HCT116 (cell line): ENCODE data around the gene CAGE1. TPM values are rescaled to one million over a fixed set of nuclear protein-coding genes. Genes with fewer than 3 reads are reported as not detected.

Experiments used
- ATAC-seq: fragments of 200-7000 bp; cut with Tn5 transposase; 2 replicates; pipeline ENCODE4 v1.9.1; 2020; ENCODE audit warnings: mild to moderate bottlenecking, moderate library complexity
- BruUV-seq: library from RNA; stranded (reverse); fragments of 400-500 nt; replicated peaks from 2 replicates; lab custom pipeline; 2021; lab: Mats Ljungman, UMichigan
- CTCF ChIA-PET: fragments of 300-600 bp; sonication (Branson Sonifier 250); formaldehyde crosslinking; loops from one replicate; lab custom pipeline; 2021; ENCODE audit warnings: antibody characterized with exemption; lab: Charles Lee
- POLR2A ChIA-PET: fragments of 300-600, 350-600 bp; sonication (Branson Sonifier 250); formaldehyde crosslinking; loops from one replicate; lab custom pipeline; 2021; ENCODE audit warnings: antibody characterized with exemption; lab: Charles Lee
- RAD21 ChIA-PET, 2 experiments: fragments of 300-600 bp; sonication (Branson Sonifier 250); formaldehyde crosslinking; loops; one replicate each; lab custom pipeline; 2023; ENCODE audit warnings: low total read pairs in 2 of 2; ENCODE audit not compliant: uncharacterized antibody in 2 of 2, unreplicated experiment in 2 of 2, low non-redundant PET in 1 of 2; lab: Charles Lee
- DNase-seq: peaks from one replicate; pipeline ENCODE4 v3.0.0-alpha.2; 2010; ENCODE audit warnings: low read depth, low spot score
- H2AFZ ChIP-seq: fragments of 200-600 bp; shearing (Covaris generic), sonication (generic); 2 replicates; pipeline ENCODE4 v1.6.1; 2017; ENCODE audit warnings: low read depth, mixed run types, mixed read lengths, antibody characterized with exemption, low read length; ENCODE audit not compliant: poor library complexity, severe bottlenecking
- H3K27ac ChIP-seq: 2 replicates; pipeline ENCODE4 v1.5.1; 2012; ENCODE audit warnings: low read depth, low read length
- H3K27me3 ChIP-seq: fragments of 200-600 bp; sonication (generic); 2 replicates; pipeline ENCODE4 v1.6.1; 2016; ENCODE audit warnings: mixed run types, low read length, mixed read lengths; ENCODE audit not compliant: insufficient read depth
- H3K36me3 ChIP-seq, 2 experiments: fragments of 200-500 bp in 1 of 2; fragments of 200-600 bp in 1 of 2; sonication (Bioruptor generic) in 1 of 2; sonication (generic) in 1 of 2; 2 replicates each; pipeline versions ENCODE4 v1.5.1 to v1.6.1; 2014 to 2016; ENCODE audit warnings: low read length in 2 of 2, inconsistent platforms in 1 of 2, mixed read lengths in 1 of 2, mixed run types in 1 of 2; ENCODE audit not compliant: insufficient read depth in 2 of 2, control insufficient read depth in 1 of 2
- H3K4me1 ChIP-seq, 2 experiments: fragments of 200-600 bp in 1 of 2; sonication (generic) in 1 of 2; 2 replicates each; pipeline versions ENCODE4 v1.5.1 to v1.6.1; 2012 to 2017; ENCODE audit warnings: low read length in 2 of 2, inconsistent platforms in 1 of 2, mild to moderate bottlenecking in 1 of 2, mixed read lengths in 1 of 2, mixed run types in 1 of 2, moderate library complexity in 1 of 2; ENCODE audit not compliant: insufficient read depth in 2 of 2, control insufficient read depth in 1 of 2
- H3K4me2 ChIP-seq: fragments of 200-600 bp; sonication (generic); 2 replicates; pipeline ENCODE4 v1.6.1; 2017; ENCODE audit warnings: mixed run types, low read length, mixed read lengths
- H3K4me3 ChIP-seq, 2 experiments: fragments of 200-600 bp in 1 of 2; sonication (generic) in 1 of 2; replicated peaks in 1 of 2; 2 replicates each; pipeline ENCODE4 v1.5.1; 2011 to 2016; ENCODE audit warnings: low read length in 2 of 2, control low read depth in 1 of 2, low read depth in 1 of 2, mild to moderate bottlenecking in 1 of 2, mixed read lengths in 1 of 2, mixed run types in 1 of 2
- H3K79me2 ChIP-seq: fragments of 200-600 bp; sonication (generic); 2 replicates; pipeline ENCODE4 v1.6.1; 2017; ENCODE audit warnings: mild to moderate bottlenecking, mixed run types, low read length, moderate library complexity, mixed read lengths; ENCODE audit not compliant: insufficient read depth
- H3K9ac ChIP-seq: fragments of 200-600 bp; sonication (generic); 2 replicates; pipeline ENCODE4 v1.6.1; 2016; ENCODE audit warnings: low read length, mixed read lengths
- H3K9me2 ChIP-seq: fragments of 200-600 bp; sonication (generic), shearing (Covaris generic); 2 replicates; pipeline ENCODE4 v1.6.1; 2017; ENCODE audit warnings: mixed run types, mild to moderate bottlenecking, moderate library complexity; ENCODE audit not compliant: insufficient read depth
- H3K9me3 ChIP-seq, 2 experiments: fragments of 200-500 bp in 1 of 2; fragments of 200-600 bp in 1 of 2; sonication (Bioruptor generic) in 1 of 2; sonication (generic) in 1 of 2; 2 replicates each; pipeline ENCODE4 v1.6.1; 2014 to 2017; ENCODE audit warnings: low read length in 2 of 2, mixed read lengths in 2 of 2, inconsistent platforms in 1 of 2, low read depth in 1 of 2, mild to moderate bottlenecking in 1 of 2, mixed run types in 1 of 2, moderate library complexity in 1 of 2; ENCODE audit not compliant: control insufficient read depth in 1 of 2, insufficient read depth in 1 of 2
- H4K20me1 ChIP-seq: fragments of 200-600 bp; sonication (generic), shearing (Covaris generic); 2 replicates; pipeline ENCODE4 v1.6.1; 2017; ENCODE audit warnings: mixed run types, mild to moderate bottlenecking, moderate library complexity; ENCODE audit not compliant: insufficient read depth
- CBX3 ChIP-seq: IDR thresholded peaks from 2 replicates; pipeline ENCODE4 v1.6.1; 2012; ENCODE audit warnings: low read depth
- CEBPB ChIP-seq: IDR thresholded peaks from 2 replicates; pipeline ENCODE4 v1.6.1; 2012; ENCODE audit warnings: low read depth
- EGR1 ChIP-seq: IDR thresholded peaks from 2 replicates; pipeline ENCODE4 v1.6.1; 2012; ENCODE audit warnings: low read depth
- EZH2phosphoT487 ChIP-seq: fragments of 200-600 bp; IDR thresholded peaks from 2 replicates; pipeline ENCODE4 v1.6.1; 2018; ENCODE audit warnings: antibody characterized with exemption, borderline replicate concordance
- JUND ChIP-seq: IDR thresholded peaks from 2 replicates; pipeline ENCODE4 v1.6.1; 2012
- RAD21 ChIP-seq: IDR thresholded peaks from 2 replicates; pipeline ENCODE4 v1.6.1; 2012; ENCODE audit warnings: low read depth, mild to moderate bottlenecking
- SP1 ChIP-seq: IDR thresholded peaks from 2 replicates; pipeline ENCODE4 v1.6.1; 2012; ENCODE audit warnings: low read depth
- SRF ChIP-seq: IDR thresholded peaks from 2 replicates; pipeline ENCODE4 v1.6.1; 2012; ENCODE audit warnings: low read depth
- YY1 ChIP-seq: IDR thresholded peaks from 2 replicates; pipeline ENCODE4 v1.6.1; 2011; ENCODE audit warnings: low read length, low read depth, moderate library complexity, mild to moderate bottlenecking; ENCODE audit not compliant: insufficient replicate concordance; ENCODE audit errors: extremely low read depth
- ZFX ChIP-seq: fragments of 450-650 bp; IDR thresholded peaks from 2 replicates; pipeline ENCODE4 v1.6.1; 2017
- intact Hi-C: fragments of 100-400 bp; cut with micrococcal nuclease; formaldehyde crosslinking; loops from 2 replicates; pipeline ENCODE4 v1.10.0; 2022
- total RNA-seq: library from RNA; stranded (reverse); gene quantifications from one replicate; pipeline ENCODE4 v1.2.1, GENCODE V29; 2021; ENCODE audit not compliant: unreplicated experiment
- TF ChIP-seq, protein P1 (sequence below): IDR thresholded peaks from 2 replicates; pipeline ENCODE4 v1.6.1; 2012

Gene CAGE1
- total RNA-seq, 1 experiment from 2014 or later = 0.20 TPM

DNA sequence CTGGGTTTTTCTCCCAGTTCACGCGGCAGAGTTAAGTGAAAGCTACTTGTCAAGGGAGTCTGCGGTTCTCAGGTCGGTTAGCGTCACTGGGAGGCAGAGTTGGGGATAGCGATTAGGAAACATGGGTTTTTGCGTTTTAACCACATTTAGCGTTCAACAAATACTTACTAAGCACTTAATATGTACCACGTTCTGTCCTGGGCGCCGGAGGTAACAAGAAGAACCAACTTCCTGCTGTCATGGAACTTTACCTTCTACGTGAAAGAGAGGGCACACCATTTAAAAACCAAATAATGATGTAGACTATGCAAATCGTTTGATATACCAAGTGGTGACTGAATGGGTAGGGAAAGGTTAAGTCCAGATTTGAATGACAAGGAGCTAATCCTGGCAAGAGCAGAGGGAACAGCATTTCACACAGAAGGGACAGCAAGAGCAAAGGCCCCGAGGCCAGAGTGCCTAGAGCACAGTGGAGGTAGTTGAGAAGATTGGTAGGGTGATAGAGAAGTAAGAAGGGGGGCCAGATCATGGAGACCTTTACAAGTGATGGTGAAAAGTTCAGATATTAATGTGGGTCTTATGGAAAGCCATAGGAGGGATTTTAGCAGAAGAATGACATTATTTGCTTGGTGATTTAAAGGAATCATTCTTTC, 810 bp upstream of the CAGE1 start:
- Histone ChIP-seq H3K27ac (peak overlapping the region; percentile 84), H3K4me3 (peak overlapping the region; percentile 91 to 96), H3K9me2 (no peaks in the 10 kb centered on the region), H4K20me1 (no peaks in the 10 kb centered on the region), H3K4me2 (peak overlapping the region; percentile 91), H3K79me2 (peaks cover 53% of the 10 kb centered on the region), H3K4me1 (peaks cover 5 to 21% of the 10 kb centered on the region in 2 experiments; a peak in 3 of 4 replicates), H3K36me3 (peaks cover 5 to 27% of the 10 kb centered on the region in 2 experiments; a peak in 3 of 4 replicates), H3K27me3 (no peaks in the 10 kb centered on the region), H3K9ac (peak overlapping the region; percentile 83), H3K9me3 (no peaks in the 10 kb centered on the region), H2AFZ (peak overlapping the region; percentile 44)
- intact Hi-C loops = loop anchor here (5.0 kb wide), 1 partner anchor 713 kb away; no protein-coding TSS in a partner anchor
- TF ChIP-seq SP1 = no peak
- TF ChIP-seq CBX3 = no peak
- no peak for TF ChIP-seq JUND
- TF ChIP-seq SRF = no peak
- no peak for TF ChIP-seq ZFX
- TF ChIP-seq EGR1 = no peak
- TF ChIP-seq YY1 = no peak
- ChIA-PET CTCF (no interaction called here), POLR2A (interaction anchor here (0.5 to 1.0 kb wide), 2 partner anchors 46 to 75 kb away, joined by 3 read pairs; no protein-coding TSS in a partner anchor), RAD21 (no interaction called here)
- DNase-seq (no peak), ATAC-seq (no peak)
- BruUV-seq = no TSS peak

DNA sequence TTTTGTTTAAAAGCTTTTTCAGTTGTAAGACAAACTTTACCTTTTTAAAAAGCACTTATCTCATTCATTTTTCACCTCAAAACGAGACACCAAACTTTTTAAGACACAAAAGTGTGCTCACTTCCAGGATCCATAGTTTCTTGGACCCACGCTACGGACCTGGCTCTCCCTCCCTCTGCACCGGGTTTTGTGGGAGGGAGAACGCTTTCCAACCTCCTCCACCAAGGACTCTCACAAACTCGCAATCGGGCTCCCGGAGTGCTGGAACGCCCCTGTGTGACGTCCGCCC, 436 bp downstream of the CAGE1 start:
- Histone ChIP-seq H3K4me2 (peak overlapping the region; percentile 91), H2AFZ (peak overlapping the region; percentile 58), H3K36me3 (peaks cover 2 to 17% of the 10 kb centered on the region in 2 experiments; a peak in 2 of 4 replicates), H3K27me3 (no peaks in the 10 kb centered on the region), H3K9me3 (no peaks in the 10 kb centered on the region), H3K9me2 (no peaks in the 10 kb centered on the region), H3K4me3 (peak overlapping the region; percentile 91 to 96), H3K4me1 (peaks cover 5 to 21% of the 10 kb centered on the region in 2 experiments; a peak in 3 of 4 replicates), H3K27ac (peak overlapping the region; percentile 84), H4K20me1 (no peaks in the 10 kb centered on the region), H3K79me2 (peaks cover 44% of the 10 kb centered on the region), H3K9ac (peak overlapping the region; percentile 83)
- RAD21 ChIA-PET = interaction anchor here in 1 of 2 experiments (0.6 kb wide), 1 partner anchor 17 kb away, joined by 3 read pairs; no protein-coding TSS in a partner anchor
- BruUV-seq = TSS peak; percentile 79
- TF ChIP-seq YY1 (no peak), SP1 (no peak), CEBPB (no peak), CBX3 (no peak), EZH2phosphoT487 (no peak), RAD21 (no peak), JUND (no peak)
- TF ChIP-seq, protein P1, sequence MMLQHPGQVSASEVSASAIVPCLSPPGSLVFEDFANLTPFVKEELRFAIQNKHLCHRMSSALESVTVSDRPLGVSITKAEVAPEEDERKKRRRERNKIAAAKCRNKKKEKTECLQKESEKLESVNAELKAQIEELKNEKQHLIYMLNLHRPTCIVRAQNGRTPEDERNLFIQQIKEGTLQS = no peak
- intact Hi-C loops = loop anchor here (1.0 kb wide), 1 partner anchor 77 kb away; no protein-coding TSS in a partner anchor
- POLR2A ChIA-PET = interaction anchor here (0.6 to 1.3 kb wide), 4 partner anchors 74 to 528 kb away, joined by 3 read pairs; partner anchors contain the start of gene SNRNP48
- CTCF ChIA-PET = no interaction called here
- ATAC-seq (no peak), DNase-seq (no peak)
